Activated CD4-positive, alpha-beta memory T cell treated with anti-CD3 and anti-CD28 coated beads, Interleukin-2, amount 10 ng/mL, durations not matched to agents 7 days and 5 days (primary cell): ENCODE measurements around the gene GLIPR1L1. TPM values are rescaled to one million over a fixed set of nuclear protein-coding genes. Genes with fewer than 3 reads are reported as not detected.

ENCODE experiments used
- total RNA-seq, 2 experiments: library from RNA; stranded (reverse); gene quantifications; one replicate each; pipeline ENCODE4 v1.2.3, GENCODE V29; 2021

The GLIPR1L1 gene
- total RNA-seq, 2 experiments from 2014 or later = not detected

Other genes starting within 250 kb of the GLIPR1L1 start
- not detected for gene KCNC2, start 124.8 kb upstream of the GLIPR1L1 start, total RNA-seq
- 1 to 10 TPM; 3.6 to 4.1 TPM for gene CAPS2, start 4.3 kb upstream of the GLIPR1L1 start, total RNA-seq
- gene GLIPR1L2, start 56.4 kb downstream of the GLIPR1L1 start, total RNA-seq = under 1 TPM in 1 of 2 experiments, not detected in 1; 0.35 TPM
- gene GLIPR1, start 146.1 kb downstream of the GLIPR1L1 start, total RNA-seq = 10 to 100 TPM; 52.3 to 54.7 TPM
- 10 to 100 TPM; 61.8 to 67.2 TPM for gene KRR1, start 176.9 kb downstream of the GLIPR1L1 start, total RNA-seq